Pons (tissue), 1 donor: ENCODE measurements around the gene ARHGAP8.

ENCODE experiments used
- DNase-seq: peaks from one replicate; pipeline ENCODE4 v3.0.0-alpha.2; 2016; ENCODE audit warnings: low spot score

The ARHGAP8 gene

DNA sequence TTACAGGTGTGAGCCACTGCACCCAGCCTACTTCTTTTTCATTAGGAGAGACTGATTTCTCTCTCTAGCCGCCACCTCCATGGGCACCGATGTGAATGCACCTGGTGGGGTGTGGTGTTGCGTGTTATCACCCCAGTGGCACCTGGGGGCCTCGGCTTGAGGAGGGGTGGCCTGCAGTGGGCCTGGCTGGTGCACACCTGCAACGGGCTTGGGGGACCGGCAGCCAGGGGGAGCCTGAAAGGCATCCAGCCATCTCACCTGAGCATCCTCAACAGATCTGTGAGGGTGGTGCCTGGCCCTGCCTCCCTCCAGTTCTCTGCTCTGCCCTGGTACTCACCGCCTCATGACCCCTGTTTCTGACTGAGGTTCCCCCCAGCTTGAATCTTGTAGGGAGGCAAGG is 108.9 kb downstream of the ARHGAP8 start:
- DNase-seq, result no peak

DNA sequence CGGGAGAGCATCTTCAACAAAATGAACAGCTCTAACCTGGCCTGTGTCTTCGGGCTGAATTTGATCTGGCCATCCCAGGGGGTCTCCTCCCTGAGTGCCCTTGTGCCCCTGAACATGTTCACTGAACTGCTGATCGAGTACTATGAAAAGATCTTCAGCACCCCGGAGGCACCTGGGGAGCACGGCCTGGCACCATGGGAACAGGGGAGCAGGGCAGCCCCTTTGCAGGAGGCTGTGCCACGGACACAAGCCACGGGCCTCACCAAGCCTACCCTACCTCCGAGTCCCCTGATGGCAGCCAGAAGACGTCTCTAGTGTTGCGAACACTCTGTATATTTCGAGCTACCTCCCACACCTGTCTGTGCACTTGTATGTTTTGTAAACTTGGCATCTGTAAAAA is 109.9 kb downstream of the ARHGAP8 start:
- DNase-seq, result no peak

GRCh38 chr22:44862981-44863860 is 110.8 kb downstream of the ARHGAP8 start:
- DNase-seq, result no peak

GRCh38 chr22:44865193-44866057 is 113.0 kb downstream of the ARHGAP8 start:
- no peak for DNase-seq

DNA sequence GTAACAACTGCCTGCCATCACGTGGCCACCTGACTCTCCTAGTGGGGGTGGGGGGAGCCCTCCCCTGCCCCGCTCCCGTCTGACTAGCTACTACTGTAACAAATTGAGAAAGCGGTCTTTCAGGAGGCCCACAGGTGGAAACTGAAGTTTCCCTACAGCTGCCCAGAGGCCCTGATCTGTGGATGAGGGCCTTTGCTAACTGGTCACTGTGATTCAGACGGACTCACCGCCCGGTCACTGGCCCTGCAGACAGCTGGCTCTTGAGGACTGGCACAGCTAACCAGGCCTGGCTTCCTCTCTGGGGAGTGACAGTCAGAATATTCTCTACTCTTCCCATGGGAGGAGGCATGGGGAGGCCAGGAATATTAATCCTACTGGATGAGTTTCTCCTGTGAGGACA is 116.8 kb downstream of the ARHGAP8 start:
- DNase-seq, result no peak

- no peak for DNase-seq
Observed at GRCh38 chr22:44870021-44870420, 117.6 kb downstream of the ARHGAP8 start.

DNA sequence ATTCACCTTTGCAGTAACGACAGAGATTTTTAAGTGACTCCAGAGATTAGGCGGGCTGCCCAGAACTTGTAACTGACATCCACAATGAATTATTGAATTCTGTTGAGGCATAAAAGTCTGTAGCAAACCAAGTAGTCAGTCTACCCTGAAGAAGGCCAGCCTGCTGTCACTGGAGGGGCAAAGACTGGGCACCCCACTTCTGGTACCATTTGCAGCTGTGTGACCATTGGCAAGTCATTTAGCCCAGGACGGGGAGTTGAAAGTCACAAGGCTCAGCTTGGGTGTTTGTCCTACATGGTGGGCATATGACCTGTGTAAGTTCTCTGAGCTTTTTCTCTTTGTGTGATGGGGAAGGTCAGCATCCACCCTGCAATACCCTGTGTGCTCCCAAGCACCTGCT is 119.4 kb downstream of the ARHGAP8 start:
- no peak for DNase-seq

DNA sequence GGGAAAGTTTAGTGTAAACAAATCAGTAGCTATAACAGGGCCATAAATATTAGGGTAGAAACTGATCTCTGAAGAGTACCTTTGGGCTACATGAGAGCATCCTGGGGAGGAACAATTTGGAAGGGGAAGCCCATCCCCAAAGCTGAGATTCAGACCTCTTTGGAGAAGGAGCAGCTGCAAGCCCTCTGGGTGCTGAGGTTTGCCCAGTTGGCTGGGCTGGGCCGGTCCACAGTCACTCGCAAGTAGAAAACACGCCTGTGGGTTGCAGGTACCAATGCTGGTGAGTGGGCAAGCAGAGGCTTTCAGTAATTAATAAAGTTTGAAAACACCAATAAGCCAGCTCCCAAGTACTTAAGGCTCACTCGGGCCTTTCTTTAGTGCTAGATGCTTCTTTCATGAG is 124.5 kb downstream of the ARHGAP8 start:
- DNase-seq, result no peak

DNA sequence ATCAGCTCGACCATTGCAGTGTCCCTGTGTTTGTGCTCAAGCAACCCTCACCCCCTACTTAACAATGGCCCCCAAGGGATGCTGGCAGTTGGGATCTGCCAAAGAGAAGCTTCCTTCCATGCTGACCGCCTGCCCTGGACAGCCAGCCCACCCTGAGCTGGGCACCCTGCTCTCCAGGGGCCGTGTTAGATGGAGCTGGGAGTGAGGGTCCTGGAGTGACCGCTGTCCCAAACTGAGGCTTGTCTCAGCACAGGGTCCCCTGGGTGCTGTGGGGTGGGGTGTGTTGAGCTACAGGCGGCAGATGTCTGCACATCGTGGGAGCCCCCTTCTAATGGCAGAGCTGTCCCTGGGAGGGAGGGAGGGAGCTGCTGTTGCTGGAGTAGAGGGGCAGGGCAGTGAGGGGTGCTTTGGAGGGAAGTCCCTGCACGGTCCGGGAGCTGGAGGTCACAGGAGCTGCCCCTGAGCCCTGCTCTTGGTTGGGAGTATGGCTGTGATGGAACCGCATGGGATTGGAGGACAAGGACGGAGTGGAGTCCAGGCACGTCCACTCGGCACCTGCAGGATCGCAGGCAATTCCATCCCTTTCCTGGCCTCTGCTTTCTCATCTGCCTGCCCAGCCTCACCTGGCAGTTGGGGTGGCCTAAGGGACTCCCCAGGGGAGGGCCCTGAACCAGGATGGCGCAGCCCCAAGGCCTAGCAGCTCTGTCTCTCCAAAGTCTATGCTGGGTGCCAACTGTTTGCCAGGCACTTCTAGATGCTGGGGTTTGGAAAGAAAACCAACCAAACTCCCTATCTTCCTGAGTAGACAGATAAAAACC is 126.3 kb downstream of the ARHGAP8 start:
- no peak for DNase-seq

GRCh38 chr22:44879301-44879680 is 126.9 kb downstream of the ARHGAP8 start:
- no peak for DNase-seq

GRCh38 chr22:44880610-44881290 is 128.4 kb downstream of the ARHGAP8 start:
- no peak for DNase-seq

GRCh38 chr22:44881624-44882023 is 129.2 kb downstream of the ARHGAP8 start:
- DNase-seq, result no peak

- DNase-seq, result no peak
Observed at GRCh38 chr22:44882226-44882905, 130.0 kb downstream of the ARHGAP8 start.

DNA sequence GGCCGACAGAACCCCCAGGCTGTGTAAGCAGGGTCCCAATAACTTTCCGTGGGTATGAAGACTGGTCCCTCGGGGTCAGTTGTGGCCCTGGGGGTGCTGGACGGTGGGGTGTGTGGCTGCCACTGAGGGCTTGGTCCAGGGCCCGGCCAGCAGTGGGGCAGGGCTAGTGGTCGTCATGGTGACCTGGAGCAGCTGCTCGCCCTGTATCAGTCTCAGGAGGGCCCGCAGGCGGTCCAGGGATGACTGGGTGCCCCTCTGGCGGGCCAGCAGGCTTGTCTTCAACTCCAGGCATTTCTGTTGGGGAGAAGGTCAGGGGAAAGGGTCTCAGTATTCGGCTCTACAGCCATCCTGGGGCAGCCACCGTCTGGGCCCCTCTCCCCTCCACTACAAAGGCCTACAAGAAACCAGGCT is 130.6 kb downstream of the ARHGAP8 start:
- no peak for DNase-seq

GRCh38 chr22:44884562-44884961 is 132.2 kb downstream of the ARHGAP8 start:
- DNase-seq, result no peak

DNA sequence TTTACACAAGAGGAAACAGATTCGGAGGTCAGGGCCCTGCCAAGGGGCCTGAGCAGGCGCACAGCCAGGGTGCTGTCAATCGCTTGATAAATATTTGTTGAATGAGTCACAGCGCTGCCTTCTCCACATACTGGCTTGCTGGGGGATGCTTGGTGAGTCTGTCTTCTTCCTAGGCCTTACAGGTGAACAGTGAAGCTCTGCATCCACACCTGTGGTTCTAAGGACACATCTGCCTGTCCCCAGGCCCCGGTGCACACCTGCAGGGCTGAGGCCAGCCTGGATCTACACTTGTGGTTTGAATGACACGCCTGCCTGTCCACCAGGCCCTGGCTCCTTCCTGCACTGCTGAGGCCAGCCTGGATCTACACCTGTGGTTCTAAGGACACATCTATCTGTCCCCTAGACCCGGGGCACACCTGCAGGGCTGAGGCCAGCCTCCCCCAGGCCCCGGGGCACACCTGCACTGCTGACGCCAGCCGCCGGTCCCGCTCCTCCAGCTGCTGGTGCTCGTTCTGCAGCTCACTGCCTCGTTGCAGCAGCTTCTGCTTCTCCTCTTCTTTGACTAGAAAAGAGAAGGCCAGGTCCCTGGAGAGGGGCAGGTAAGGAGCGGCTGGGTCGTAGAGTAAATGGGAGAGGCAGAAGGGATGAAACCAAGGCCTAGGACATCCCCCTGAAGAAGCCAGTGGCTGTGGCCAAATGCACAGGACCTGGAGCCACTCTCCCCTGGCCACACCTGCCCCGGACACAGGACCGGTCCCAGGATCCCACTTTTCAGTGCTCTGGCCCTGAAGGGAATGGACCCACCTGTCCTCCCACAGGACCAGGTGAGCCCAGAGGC is 132.8 kb downstream of the ARHGAP8 start:
- no peak for DNase-seq

- no peak for DNase-seq
Observed at GRCh38 chr22:44885806-44886360, 133.5 kb downstream of the ARHGAP8 start.

- DNase-seq, result no peak
Observed at GRCh38 chr22:44887941-44888366, 135.6 kb downstream of the ARHGAP8 start.

DNA sequence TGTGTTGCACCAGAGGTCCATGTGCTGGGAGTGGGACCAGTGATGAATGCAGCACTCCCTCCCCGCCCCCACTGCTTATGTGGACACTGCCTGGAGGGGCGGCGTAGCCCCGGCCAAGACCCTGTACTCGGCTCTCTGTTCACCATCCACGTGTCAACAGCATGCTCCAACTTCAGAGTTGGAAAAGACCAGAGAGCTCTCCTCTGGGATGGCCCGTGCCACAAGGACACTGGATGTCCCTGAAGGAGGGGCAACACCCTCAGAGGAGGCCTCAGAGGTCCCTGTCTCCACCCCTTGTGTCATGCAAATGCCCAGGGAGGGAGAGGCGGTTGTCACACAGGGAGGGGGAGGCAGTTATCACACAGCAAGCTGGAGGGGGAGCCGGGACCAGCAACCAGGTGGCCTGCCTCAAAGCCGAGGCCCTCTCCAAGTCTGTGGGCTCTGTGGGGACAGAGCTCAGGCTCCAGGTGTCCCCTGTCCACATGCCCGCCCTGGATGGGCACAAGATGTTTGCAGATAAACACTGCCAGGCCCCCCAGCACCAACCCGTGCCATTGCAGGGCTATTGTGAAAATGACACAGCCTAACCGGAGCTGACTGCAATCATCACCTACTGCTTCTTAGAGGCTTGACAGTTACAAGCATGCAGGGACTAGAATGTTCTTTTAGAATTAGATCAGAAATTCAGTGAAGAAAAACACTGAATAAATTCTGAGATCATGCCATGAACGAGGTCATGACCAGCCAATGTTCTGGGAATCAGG is 136.3 kb downstream of the ARHGAP8 start:
- no peak for DNase-seq
